ENCODE measurements around the gene TEKTIP1.

The TEKTIP1 gene

GRCh38 chr19:3591876-3592613 lies 53.1 kb downstream of the TEKTIP1 start:
- no peak for DNase-seq (ENCODE audit: low read depth)
- no peak overlapping the region for H3K4me3 ChIP-seq (ENCODE audit: low read length)
- TF ChIP-seq CTCF (IDR thresholded peaks at IDR 0.05; ENCODE audit: insufficient read depth, low read depth, low read length, missing control alignments) = no peak

GRCh38 chr19:3593156-3593555 lies 54.2 kb downstream of the TEKTIP1 start:
- no peak for TF ChIP-seq CTCF (IDR thresholded peaks at IDR 0.05; ENCODE audit: insufficient read depth, low read depth, low read length, missing control alignments)
- DNase-seq (ENCODE audit: low read depth) = no peak
- no peak overlapping the region for H3K4me3 ChIP-seq (ENCODE audit: low read length)
